SW 1271 (cell line): ENCODE results near the gene SFT2D2.
A peak's percentile ranks its signal among the peaks of the same experiment; 100 is the strongest.

Source experiments
- DNase-seq, 2 experiments: peaks; one replicate each; lab custom pipeline; 2025; lab: John Stamatoyannopoulos, UW

Gene SFT2D2

DNA sequence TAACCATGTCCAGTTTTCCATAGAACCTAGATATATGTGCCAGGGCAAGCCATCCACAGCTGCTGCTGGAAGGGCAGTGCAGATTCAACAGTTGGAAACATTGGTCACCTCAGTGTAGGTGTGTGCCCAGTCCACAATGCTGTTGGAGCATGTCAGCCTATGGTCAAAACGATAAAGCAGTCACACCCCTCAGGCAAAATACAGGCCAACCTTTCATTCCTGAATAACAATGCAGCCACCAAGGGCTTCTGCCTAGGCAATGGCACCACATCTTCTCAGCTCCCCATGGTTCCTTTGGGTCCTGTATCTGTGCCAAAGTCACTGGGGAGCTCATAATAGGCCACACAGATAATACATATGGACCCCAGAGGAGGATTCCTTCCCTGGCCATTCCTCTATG is 39.8 kb downstream of the SFT2D2 start:
- DNase-seq = no peak

DNA sequence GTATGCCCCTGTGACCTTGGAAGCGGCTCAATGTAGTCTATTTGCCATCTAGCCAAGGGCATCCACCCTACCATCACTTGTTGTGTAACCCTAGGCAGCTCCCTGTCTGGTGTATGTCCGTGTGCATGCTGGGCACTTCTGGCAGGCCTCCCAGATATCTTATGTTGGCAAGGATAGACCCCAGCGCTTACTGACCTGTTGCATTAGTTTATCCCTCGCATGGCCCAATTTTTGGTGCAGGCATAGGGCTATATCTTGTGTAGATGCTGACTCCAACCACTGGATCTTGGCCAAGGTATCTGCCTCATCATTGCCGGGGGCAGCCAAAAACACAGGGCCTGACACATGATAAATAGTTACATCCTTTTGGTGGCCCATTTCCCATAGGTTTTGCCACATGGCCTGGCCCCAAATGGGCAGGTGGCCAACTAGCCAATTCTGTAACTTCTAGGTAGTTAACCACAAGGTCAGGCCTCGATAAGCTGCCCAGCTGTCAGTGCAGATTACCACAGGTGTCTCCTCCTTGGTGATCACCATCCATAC is 40.9 kb downstream of the SFT2D2 start:
- no peak for DNase-seq

DNA sequence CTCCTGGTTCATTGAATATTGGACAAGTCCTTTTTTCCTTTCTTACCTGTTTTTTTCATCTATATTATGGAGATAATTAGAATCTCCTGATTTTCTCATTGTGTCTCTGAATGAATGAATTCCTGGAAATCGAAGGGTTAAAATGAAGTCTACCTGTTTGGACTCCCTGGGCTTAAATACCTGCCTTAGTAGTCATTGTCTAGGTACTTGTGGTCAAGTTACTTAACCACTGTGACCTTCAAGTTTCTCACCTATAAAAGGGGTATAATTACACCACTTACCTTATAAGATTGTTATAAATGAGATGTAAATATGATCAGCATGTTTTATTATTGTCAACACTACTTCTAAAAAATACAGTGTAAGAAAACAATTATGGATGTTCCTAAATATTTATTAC is 45.8 kb downstream of the SFT2D2 start:
- DNase-seq = no peak

DNA sequence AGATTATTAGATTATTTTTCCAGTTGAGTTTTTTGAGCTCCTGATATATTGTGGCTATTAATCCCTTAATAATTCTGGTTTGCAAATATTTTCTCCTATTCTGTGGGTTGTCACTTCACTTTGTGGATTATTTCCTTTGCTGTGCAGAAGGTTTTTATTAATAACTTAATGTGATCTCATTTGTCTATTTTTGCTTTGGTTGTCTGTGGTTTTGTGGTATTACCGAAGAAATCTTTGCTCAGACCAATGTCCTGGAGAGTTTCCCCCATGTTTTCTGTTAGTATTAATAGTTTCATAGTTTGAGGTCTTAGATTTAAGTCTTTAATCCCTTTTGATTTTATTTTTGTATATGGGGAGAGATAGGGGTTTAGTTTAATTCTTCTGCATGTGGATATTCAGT is 47.8 kb downstream of the SFT2D2 start:
- DNase-seq = no peak

DNA sequence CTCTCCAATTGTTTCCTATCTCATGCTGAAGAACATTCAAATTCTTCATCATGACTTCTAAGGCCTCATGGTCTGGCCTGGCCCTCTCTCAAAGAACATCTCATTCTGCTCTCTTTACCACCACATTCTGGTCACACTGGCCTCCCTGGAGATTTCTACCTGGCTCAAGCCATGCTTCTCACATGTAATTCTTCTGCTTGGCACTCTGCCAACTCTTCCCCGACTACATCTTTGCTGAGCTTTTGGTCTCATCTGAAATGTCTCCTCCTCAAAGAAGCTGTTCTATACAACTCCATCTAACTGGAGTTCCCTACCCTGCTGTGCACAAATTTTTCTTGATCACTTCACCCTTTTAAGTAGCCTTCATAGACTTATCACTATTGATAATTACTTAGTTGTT is 53.4 kb downstream of the SFT2D2 start:
- no peak for DNase-seq

DNA sequence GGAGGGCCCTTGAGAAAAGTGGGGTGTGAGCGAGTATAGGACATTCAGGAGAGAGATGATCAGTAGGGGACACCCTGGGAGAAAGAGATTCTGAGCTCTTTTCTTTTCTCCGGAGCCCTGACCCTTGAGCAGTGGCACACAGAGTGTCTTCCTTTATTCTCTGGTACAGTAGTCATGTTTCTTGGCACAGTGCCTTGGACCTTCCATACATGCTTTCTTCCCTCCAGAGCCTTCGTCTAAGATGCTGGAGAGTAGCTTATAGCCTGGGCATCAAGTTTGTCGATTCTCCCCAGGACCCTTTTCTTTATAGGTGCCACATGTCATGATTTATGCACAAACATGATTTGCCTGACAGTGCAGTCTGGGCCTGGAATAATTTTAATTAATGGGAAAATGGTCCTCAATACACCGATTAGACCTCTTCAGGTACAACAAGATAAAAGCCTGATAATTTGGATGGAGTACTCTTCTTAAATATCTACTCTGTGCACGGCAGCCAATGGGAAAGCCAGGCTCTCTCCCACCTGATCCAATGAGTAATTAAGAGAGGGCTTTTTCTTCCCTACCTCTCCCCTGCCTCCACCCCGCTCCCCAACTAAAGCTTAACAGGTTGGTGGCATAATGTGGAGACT is 54.6 kb downstream of the SFT2D2 start, which contains the start of gene TBX19:
TBX19 (plus strand) TSS at position 582 of the 632 bp plus-strand sequence. CDS start 214 bp downstream, outside the sequence.
- DNase-seq = no peak

DNA sequence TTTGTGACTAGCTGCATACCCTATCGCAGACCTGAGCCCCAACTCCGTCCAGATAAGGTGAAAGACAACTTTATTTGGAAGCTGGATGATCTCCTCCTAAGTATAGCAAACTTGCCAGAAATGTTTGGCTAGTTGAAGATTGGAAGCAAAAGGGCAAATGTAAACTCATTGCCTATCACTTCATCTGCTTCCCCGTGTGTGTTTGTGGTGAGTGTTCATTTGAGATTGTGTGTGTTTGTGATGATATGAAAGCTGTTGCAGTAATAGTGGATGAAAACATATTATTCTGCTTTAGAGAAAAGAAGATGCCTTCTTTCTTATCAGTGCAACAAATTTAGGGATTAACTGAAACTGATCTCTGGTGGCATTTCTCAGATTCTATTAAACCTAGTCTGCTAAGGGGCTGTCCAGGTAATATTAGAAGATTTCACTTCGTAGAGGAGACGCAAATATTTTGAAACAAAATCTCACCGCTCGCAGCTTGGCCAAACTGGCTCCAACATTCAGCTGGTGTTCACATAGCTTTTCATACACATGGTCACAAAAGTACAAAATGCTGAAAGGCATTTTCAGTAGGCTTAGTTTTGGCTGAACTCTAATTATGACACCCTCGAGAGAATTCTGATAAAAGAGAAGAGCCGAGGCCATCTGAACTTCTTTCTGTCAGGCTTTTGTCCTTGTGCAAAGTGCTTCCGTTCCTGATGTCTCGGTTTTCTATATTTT is 56.0 kb downstream of the SFT2D2 start:
- DNase-seq = no peak

DNA sequence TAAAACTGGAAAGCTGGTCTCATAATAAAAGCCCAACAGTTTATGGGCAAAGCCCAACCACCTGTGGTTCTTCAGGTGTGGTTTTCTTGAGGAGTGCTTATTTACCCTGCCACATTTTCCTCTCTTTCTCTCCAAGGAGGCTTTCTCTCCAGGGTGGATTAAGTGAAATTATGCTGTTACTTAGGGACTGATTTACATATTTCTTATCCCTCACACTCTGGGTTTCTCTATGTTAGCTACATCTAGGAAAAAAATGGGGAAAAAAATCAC is 59.7 kb downstream of the SFT2D2 start:
- DNase-seq = no peak

DNA sequence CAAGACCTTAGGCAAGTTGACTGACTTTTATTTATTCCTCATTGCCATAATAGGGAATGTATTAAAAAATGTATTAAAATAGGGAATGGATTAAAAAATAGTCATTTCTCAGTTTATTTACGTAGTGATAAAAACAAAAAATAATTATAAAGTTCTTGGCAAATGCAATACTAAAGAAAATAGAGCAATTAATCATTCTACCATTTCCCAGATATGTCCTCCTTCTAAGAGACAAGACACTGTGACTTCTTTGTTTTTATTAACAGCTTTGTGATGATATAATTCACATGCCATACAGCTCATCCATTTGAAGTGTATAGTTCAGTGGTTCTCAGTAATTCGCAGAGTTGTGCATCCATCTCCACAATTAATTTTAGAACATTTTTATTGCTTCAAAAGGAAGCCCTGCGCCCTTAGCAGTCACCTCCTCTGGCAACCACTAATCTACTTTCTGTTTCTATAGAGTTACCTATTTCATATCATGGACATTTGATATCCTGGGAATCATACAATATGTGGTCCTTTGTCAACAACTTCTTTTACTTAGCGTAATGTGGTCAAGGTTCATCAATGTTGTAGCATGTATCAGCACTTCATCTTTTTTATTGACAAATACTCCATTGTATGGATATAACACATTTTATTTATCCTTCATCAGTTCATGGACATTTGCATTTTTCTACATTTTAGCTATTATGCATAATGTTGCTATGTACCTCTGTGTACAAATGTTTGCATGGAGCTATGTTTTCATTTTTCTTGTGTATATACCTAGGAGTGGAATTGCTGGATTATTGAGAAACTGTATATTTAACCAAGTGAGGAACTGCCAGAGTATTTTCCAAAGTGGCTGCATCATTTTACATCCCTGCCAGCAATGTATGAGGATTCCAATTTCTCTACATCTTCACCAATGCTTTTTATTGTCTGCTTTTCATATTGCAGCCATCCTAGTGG is 60.4 kb downstream of the SFT2D2 start:
- no peak for DNase-seq

DNA sequence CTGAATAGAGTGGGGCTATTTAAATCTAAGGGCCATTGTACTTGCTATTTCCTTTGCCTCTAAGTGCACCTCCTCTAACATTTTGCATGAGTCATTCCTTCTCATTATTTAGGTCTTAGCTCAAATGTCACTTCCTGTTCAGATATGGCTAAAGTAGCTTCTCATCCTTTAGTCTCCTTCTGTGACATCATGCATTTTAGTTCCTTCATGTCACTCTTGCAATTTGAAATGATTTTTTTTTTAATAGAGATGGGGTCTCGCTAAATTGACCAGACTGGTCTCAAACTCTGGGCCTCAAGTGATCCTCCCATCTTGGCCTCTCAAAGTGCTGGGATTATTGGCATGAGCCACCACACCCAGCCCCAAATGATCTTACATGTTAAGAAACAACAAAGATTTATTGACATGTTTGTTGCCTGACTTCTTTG is 61.4 kb downstream of the SFT2D2 start:
- peak in 1 of 2 experiments; percentile 19 for DNase-seq

DNA sequence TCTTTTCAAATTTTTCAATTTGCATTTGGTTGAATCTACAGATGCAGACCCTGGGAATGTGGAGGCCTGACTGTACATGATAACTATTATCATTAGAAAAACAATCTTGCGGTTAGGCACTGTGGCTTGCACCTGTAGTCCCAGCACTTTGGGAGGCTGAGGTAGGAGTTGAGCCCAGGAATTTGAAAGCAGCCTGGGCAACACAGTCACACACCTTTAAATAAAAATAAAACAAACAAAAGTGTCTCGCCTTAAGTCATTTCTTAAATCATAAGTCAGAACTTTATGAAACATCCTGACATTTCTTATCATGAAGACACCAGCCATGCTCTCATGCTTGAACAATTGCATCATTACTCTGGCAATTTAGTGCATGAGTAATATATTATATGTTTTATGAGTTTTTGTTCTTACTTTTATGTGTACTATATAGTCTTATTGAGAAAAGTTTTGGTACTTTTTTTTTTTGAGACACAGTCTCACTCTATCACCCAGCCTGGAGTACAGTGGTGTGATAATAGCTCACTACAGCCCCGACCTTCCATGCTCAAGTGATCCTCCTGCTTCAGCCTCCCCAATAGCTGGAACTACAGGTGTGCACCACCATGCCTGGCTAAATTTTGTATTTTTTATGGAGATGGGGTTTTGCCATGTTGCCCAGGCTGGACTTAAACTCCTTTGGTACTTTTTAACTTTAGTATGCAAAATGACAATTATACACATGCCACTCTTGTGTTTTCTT is 62.7 kb downstream of the SFT2D2 start:
- no peak for DNase-seq

DNA sequence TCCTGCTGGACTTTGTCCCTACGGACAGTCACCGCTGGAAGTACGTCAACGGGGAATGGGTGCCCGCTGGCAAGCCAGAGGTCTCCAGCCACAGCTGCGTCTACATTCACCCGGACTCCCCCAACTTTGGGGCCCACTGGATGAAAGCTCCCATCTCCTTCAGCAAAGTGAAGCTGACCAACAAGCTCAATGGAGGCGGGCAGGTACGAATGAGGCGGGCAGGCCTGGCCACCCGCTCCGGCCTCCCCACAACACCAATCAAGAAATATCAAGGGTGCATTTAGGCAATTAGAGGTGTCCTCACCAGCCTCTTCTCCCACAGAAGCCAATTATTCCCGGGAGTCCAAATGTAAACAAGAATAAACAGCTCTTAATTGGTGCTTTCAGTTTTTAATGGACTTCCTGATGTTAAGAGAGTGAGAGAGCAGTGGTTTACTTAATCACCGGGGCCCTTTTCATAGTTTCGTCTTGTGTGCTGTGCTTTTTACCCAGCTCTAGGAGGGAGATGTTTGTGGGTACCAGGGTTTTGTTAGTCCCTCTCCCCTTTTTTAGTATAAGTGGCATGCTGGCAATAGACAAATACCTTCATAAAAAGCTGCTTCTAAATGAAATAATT is 65.5 kb downstream of the SFT2D2 start:
- DNase-seq = no peak

DNA sequence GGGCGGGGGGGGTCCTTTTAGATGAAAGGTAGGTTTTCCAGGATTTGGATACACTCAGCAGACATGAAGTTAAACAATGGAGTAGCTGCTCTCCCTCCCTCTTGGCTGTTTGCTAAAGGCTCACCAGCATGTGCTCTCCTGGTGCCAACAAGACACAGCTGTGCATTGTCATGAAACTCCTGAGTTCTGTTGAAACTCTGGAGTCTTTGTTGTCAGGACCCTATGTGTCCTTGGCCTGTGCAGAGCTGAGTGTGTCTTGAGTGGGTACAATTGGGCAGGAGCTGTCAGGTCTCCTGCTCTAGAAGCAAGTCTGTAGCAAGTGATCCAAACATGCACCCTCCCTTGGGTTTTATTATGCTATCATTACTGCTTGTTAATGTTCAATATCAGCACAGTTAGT is 67.6 kb downstream of the SFT2D2 start:
- no peak for DNase-seq

DNA sequence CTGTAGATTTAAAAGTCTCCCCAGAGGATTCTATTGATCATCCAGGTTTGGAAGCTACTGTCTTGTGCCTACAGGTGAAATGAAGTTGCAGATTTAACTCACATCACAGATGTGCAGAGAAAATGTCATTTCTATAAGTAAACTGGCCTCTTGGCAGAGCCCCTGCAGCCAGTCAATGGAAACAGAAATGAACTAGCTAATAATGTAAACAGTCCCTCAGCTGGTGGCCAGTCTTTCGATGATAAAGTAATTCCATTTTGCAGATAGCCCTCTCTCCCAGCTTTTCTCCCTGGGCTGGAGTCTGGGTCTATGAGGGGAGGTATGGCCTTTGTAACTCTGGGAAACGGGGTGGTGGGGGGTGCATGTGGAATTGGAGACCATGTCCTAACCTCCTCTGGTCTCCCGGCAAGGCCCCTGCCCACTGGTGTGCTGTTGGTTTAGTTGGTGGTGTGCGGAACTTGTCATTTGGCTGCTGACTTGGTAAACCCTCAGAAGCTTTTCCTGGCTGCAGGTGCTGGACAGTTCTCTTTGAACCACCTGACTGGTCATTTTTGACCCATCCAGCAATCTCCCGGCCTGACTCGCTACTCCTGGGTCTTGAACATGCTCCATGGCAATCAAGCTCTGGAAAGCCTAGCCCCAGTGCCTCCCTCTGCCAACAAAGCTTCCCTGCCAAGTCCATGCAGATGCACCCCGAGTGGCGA is 69.8 kb downstream of the SFT2D2 start:
- no peak for DNase-seq

DNA sequence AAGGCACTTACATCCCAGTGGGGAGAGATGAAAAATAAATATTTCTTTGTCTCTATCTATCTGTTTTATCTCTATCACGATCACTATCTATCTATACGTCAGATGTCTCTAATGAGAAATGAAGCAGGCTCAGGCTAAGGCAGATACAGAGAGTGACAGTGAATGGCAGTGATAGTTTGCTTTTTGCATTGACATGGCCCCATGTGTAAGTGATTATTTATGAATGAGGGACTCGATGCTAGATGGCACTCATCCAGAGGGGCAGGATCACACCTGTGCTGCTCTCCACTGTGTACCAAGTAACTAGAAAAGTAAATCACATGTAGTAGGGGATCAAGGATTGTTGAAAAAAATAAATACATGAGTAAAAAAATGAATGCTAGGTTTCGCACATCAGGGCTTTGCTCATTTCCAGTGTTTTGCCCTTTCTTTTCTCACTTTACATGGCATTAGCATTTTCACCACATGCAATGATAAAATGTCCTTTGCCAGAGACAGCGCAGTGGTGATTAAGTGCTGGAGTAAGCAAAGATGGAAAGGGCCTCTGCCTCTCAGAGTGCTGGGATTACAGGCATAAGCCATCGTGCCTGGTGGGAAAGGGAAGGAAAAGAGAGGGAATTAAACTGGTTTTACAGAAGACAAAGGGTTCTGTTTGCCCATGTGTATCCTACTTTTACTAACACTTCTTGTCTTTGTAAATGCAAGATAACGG is 71.4 kb downstream of the SFT2D2 start:
- DNase-seq = no peak

DNA sequence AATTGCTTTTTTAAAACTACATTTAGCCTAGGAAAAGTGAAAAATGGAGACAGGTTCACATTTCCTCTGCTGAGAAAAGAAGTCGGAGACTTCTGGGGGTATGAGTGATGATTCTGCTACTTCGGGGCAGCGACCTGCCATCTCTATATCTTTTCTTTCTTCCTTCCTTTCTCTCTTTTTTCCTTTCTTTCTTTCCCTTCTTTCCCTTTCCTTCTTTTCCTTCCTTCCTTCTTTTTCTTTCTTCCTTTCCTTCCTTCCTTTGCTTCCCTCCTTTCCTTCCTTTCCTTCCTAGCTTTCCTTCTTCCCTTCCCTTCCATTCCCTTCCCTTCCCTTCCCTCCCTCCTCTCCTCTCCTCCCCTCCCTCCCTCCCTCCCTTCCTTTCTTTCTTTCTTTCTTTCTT is 72.6 kb downstream of the SFT2D2 start:
- no peak for DNase-seq

DNA sequence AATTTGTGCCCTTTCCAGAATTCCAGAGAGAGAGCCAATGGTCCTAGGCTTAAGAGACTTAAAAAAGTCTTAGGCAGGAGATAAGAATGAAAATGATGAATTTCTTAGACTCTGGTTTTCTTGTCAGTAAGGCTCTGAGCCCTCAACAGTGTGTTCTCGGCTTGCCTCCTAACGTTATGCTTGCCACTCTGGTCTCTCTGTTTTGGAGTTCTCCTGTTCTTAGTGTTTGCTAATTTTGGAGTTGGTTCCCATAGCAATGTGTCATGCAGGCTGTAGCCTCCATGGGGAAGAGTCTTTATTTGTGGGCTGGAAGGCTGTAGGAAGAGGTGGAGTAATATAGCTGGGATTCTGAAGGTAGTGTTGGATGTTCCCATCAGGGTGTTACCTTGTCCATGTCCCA is 74.8 kb downstream of the SFT2D2 start:
- no peak for DNase-seq

DNA sequence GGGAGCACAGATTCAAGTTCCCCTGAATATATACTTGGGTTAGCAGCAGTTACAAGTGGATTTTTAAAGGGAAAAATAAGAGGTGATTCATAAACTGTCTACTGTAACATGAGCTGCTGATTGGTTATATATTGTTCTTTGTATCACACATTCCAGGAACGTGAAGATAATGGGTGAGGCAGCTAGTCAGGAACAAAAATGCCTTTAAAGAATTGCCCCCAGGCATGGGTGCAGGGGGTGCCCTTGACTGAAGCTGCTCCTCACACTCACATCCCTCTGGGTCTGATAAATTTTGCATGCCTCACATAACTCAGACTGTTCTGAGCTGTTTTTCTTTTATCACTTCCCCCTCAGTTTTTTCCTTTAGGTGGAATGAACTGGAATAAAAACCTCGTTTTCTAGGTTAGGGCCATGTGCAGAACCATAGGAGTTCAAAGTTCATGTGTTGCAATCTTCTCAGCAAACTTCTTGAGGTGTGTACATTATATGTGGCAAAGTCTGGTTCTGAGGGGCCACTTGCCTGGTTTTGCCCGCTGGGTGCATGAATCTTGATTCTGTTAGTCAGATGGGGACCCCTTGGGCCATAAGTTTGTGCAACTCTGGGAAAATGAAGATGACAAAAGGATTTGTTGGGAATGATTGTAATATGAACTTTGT is 76.0 kb downstream of the SFT2D2 start:
- DNase-seq = no peak
